PC-3 (cell line): ENCODE measurements around the gene PLXNA2. TPM values are rescaled to one million over a fixed set of nuclear protein-coding genes. Genes with fewer than 3 reads are reported as not detected.

Source experiments
- ATAC-seq: fragments of 200-7000 bp; cut with Tn5 transposase; 2 replicates; pipeline ENCODE4 v1.9.1; 2020; ENCODE audit warnings: mild to moderate bottlenecking, moderate library complexity
- BruUV-seq: library from RNA; stranded (reverse); fragments of 400-500 nt; replicated peaks from 2 replicates; lab custom pipeline; 2021; lab: Mats Ljungman, UMichigan
- CTCF ChIA-PET: fragments of 300-600 bp; sonication (Branson Sonifier 250); formaldehyde crosslinking; loops from one replicate; lab custom pipeline; 2022; ENCODE audit warnings: antibody characterized with exemption; lab: Charles Lee
- POLR2A ChIA-PET: fragments of 300-600 bp; sonication (Branson Sonifier 250); formaldehyde crosslinking; loops from one replicate; lab custom pipeline; 2022; ENCODE audit warnings: antibody characterized with exemption; ENCODE audit not compliant: unreplicated experiment; lab: Charles Lee
- DNase-seq: peaks from one replicate; pipeline ENCODE4 v3.0.0-alpha.2; 2015
- H2AFZ ChIP-seq: fragments of 300-600 bp; sonication (generic); 2 replicates; pipeline ENCODE4 v1.6.0; 2016; ENCODE audit warnings: antibody characterized with exemption, low read length
- H3F3A ChIP-seq: fragments of 300-600 bp; sonication (generic); one replicate; pipeline ENCODE4 v1.6.0; 2017; ENCODE audit warnings: antibody characterized with exemption, low read length, control low read depth, mild to moderate bottlenecking; ENCODE audit not compliant: unreplicated experiment
- H3K27ac ChIP-seq: fragments of 300-600 bp; sonication (generic); 2 replicates; pipeline ENCODE4 v1.5.1; 2016; ENCODE audit warnings: mild to moderate bottlenecking, low read length
- H3K27me3 ChIP-seq: fragments of 300-600 bp; sonication (generic); 2 replicates; pipeline ENCODE4 v1.6.1; 2016; ENCODE audit warnings: low read length, mixed read lengths
- H3K36me3 ChIP-seq: fragments of 300-600 bp; sonication (generic); 2 replicates; pipeline ENCODE4 v1.6.1; 2016; ENCODE audit warnings: low read depth, mixed run types, low read length, mixed read lengths
- H3K4me1 ChIP-seq: fragments of 300-600 bp; sonication (generic); 2 replicates; pipeline ENCODE4 v1.5.1; 2016; ENCODE audit warnings: low read length; ENCODE audit not compliant: insufficient read depth
- H3K4me2 ChIP-seq: fragments of 300-600 bp; sonication (generic); 2 replicates; pipeline ENCODE4 v1.6.0; 2016; ENCODE audit warnings: low read length
- H3K4me3 ChIP-seq: fragments of 300-600 bp; sonication (generic); 2 replicates; pipeline ENCODE4 v1.5.1; 2016; ENCODE audit warnings: mild to moderate bottlenecking, low read length, mixed read lengths
- H3K79me2 ChIP-seq: fragments of 300-600 bp; sonication (generic); 2 replicates; pipeline ENCODE4 v1.6.1; 2017; ENCODE audit warnings: low read length, mixed read lengths
- H3K9ac ChIP-seq: fragments of 300-600 bp; sonication (generic); 2 replicates; pipeline ENCODE4 v1.6.0; 2016; ENCODE audit warnings: mild to moderate bottlenecking, low read length
- H3K9me2 ChIP-seq: fragments of 300-600 bp; sonication (generic); replicated peaks from 2 replicates; pipeline ENCODE4 v1.6.1; 2016; ENCODE audit warnings: mixed run types, low read length, mixed read lengths
- H3K9me3 ChIP-seq: fragments of 300-600 bp; sonication (generic); 2 replicates; pipeline ENCODE4 v1.6.1; 2016; ENCODE audit warnings: low read length, mixed read lengths
- H4K20me1 ChIP-seq: fragments of 300-600 bp; sonication (generic); 2 replicates; pipeline ENCODE4 v1.6.1; 2016; ENCODE audit warnings: low read length, mixed read lengths
- CTCF ChIP-seq: fragments of 300-600 bp; sonication (generic); conservative IDR thresholded peaks from 2 replicates; pipeline ENCODE4 v1.5.1; 2017; ENCODE audit warnings: antibody characterized with exemption, low read depth, mild to moderate bottlenecking, low read length
- EZH2 ChIP-seq: fragments of 300-600 bp; sonication (generic); IDR thresholded peaks from one replicate; pipeline ENCODE4 v1.6.1; 2017; ENCODE audit warnings: antibody characterized with exemption, mild to moderate bottlenecking, low read length; ENCODE audit not compliant: unreplicated experiment
- EZH2phosphoT487 ChIP-seq: fragments of 300-600 bp; sonication (generic); IDR thresholded peaks from 2 replicates; pipeline ENCODE4 v1.6.1; 2018; ENCODE audit warnings: mild to moderate bottlenecking, antibody characterized with exemption, low read length, borderline replicate concordance
- intact Hi-C: fragments of 100-400 bp; cut with micrococcal nuclease; formaldehyde crosslinking; loops from 2 replicates; pipeline ENCODE4 v1.9.0; 2023
- total RNA-seq: library from RNA; depleted of rRNA; stranded (reverse); fragments of >200 nt; gene quantifications from 2 replicates; pipeline ENCODE4 v1.2.3, GENCODE V29; 2014

The PLXNA2 gene
- total RNA-seq, 1 experiment from 2014 or later, result 16.2 TPM

GRCh38 chr1:208264469-208265121 lies 20.4 kb upstream of the PLXNA2 start:
- no peaks in the 10 kb centered on the region for H3K79me2 ChIP-seq
- H3K9me3 ChIP-seq, result peaks cover 11% of the 10 kb centered on the region; the same call in 1 of the 2 replicates
- H2AFZ ChIP-seq, result no peak overlapping the region
- intact Hi-C loops, result no loop called here
- POLR2A ChIA-PET, result no interaction called here
- H3K9ac ChIP-seq, result no peak overlapping the region
- no peak for DNase-seq
- H3K4me2 ChIP-seq, result no peak overlapping the region
- CTCF ChIA-PET, result no interaction called here
- no peak overlapping the region for H3K4me3 ChIP-seq
- H3K27me3 ChIP-seq, result peaks cover 56% of the 10 kb centered on the region
- H4K20me1 ChIP-seq, result no peaks in the 10 kb centered on the region
- peaks cover 4% of the 10 kb centered on the region; the same call in 1 of the 2 replicates for H3K36me3 ChIP-seq
- H3F3A ChIP-seq, result no peaks in the 10 kb centered on the region
- no peaks in the 10 kb centered on the region for H3K9me2 ChIP-seq
- TF ChIP-seq CTCF, result no peak
- TF ChIP-seq EZH2phosphoT487, result no peak
- no peak for TF ChIP-seq EZH2
- H3K27ac ChIP-seq, result no peak overlapping the region
- no peak for ATAC-seq
- no TSS peak for BruUV-seq
- H3K4me1 ChIP-seq, result no peaks in the 10 kb centered on the region

- Histone ChIP-seq H3K9me2 (no peaks in the 10 kb centered on the region), H3K79me2 (no peaks in the 10 kb centered on the region), H3K27me3 (peaks cover 36% of the 10 kb centered on the region), H2AFZ (no peak overlapping the region), H3K4me3 (no peak overlapping the region), H3K4me1 (no peaks in the 10 kb centered on the region), H3K9me3 (peaks cover 12% of the 10 kb centered on the region; the same call in 1 of the 2 replicates), H3K27ac (no peak overlapping the region), H3K4me2 (no peak overlapping the region), H4K20me1 (no peaks in the 10 kb centered on the region), H3K36me3 (peaks cover 4% of the 10 kb centered on the region; the same call in 1 of the 2 replicates), H3F3A (no peaks in the 10 kb centered on the region), H3K9ac (no peak overlapping the region)
- no peak for DNase-seq
- TF ChIP-seq EZH2phosphoT487 (no peak), EZH2 (no peak), CTCF (no peak)
- intact Hi-C loops, result no loop called here
- CTCF ChIA-PET, result interaction anchor here (0.6 kb wide), 1 partner anchor 266 kb away, joined by 4 read pairs; no protein-coding TSS in a partner anchor
- no peak for ATAC-seq
- no TSS peak for BruUV-seq
- POLR2A ChIA-PET, result no interaction called here
Observed at GRCh38 chr1:208261874-208262273, 17.7 kb upstream of the PLXNA2 start.

GRCh38 chr1:208258277-208258676 lies 14.1 kb upstream of the PLXNA2 start:
- Histone ChIP-seq H3K27me3 (peaks cover 19% of the 10 kb centered on the region; the same call in 1 of the 2 replicates), H3K4me1 (no peaks in the 10 kb centered on the region), H3F3A (no peaks in the 10 kb centered on the region), H3K9ac (no peak overlapping the region), H2AFZ (no peak overlapping the region), H3K9me3 (peaks cover 12% of the 10 kb centered on the region; the same call in 1 of the 2 replicates), H3K27ac (no peak overlapping the region), H3K79me2 (no peaks in the 10 kb centered on the region), H3K4me3 (no peak overlapping the region), H3K9me2 (no peaks in the 10 kb centered on the region), H3K4me2 (no peak overlapping the region), H4K20me1 (no peaks in the 10 kb centered on the region), H3K36me3 (peaks cover 4% of the 10 kb centered on the region; the same call in 1 of the 2 replicates)
- POLR2A ChIA-PET, result no interaction called here
- ATAC-seq (no peak), DNase-seq (no peak)
- TF ChIP-seq EZH2phosphoT487 (no peak), EZH2 (no peak), CTCF (no peak)
- intact Hi-C loops, result no loop called here
- no TSS peak for BruUV-seq
- CTCF ChIA-PET, result no interaction called here
